H9 (cell line): Measurements from ENCODE around the gene CCDC63. TPM values are rescaled to one million over a fixed set of nuclear protein-coding genes. Genes with fewer than 3 reads are reported as not detected.

Experiments
- DNase-seq: peaks from one replicate; pipeline ENCODE4 v3.0.0-alpha.2; 2017
- H2AFZ ChIP-seq: one replicate; pipeline ENCODE4 v1.6.1; 2013; ENCODE audit warnings: mild to moderate bottlenecking, low read length, control low read depth, moderate library complexity
- H2AK5ac ChIP-seq: 2 replicates; pipeline ENCODE4 v1.6.1; 2013; ENCODE audit warnings: low read length, control low read depth, mixed read lengths; ENCODE audit not compliant: insufficient read length
- H2BK120ac ChIP-seq: one replicate; pipeline ENCODE4 v1.6.1; 2013; ENCODE audit warnings: low read depth, mild to moderate bottlenecking, low read length, control low read depth, inconsistent platforms; ENCODE audit not compliant: poor library complexity, severe bottlenecking
- H2BK12ac ChIP-seq: 2 replicates; pipeline ENCODE4 v1.6.1; 2013; ENCODE audit warnings: low read length, control low read depth, mixed read lengths, low read depth; ENCODE audit not compliant: insufficient read length
- H2BK15ac ChIP-seq: 2 replicates; pipeline ENCODE4 v1.6.1; 2013; ENCODE audit warnings: low read depth, low read length, control low read depth
- H2BK20ac ChIP-seq: one replicate; pipeline ENCODE4 v1.6.1; 2013; ENCODE audit warnings: low read depth, mild to moderate bottlenecking, low read length, control low read depth, inconsistent platforms; ENCODE audit not compliant: poor library complexity, severe bottlenecking
- H2BK5ac ChIP-seq: 2 replicates; pipeline ENCODE4 v1.6.1; 2013; ENCODE audit warnings: low read length, control low read depth, mixed read lengths; ENCODE audit not compliant: insufficient read length
- H3K14ac ChIP-seq: 2 replicates; pipeline ENCODE4 v1.6.1; 2013; ENCODE audit warnings: low read length, control low read depth; ENCODE audit not compliant: insufficient read depth
- H3K18ac ChIP-seq: 2 replicates; pipeline ENCODE4 v1.6.1; 2013; ENCODE audit warnings: low read depth, mild to moderate bottlenecking, mixed read lengths, low read length, control low read depth; ENCODE audit not compliant: insufficient read length
- H3K23ac ChIP-seq: 2 replicates; pipeline ENCODE4 v1.6.1; 2013; ENCODE audit warnings: low read length, control low read depth, mixed read lengths, low read depth; ENCODE audit not compliant: insufficient read length
- H3K23me2 ChIP-seq: 2 replicates; pipeline ENCODE4 v1.6.1; 2013; ENCODE audit warnings: low read depth, mild to moderate bottlenecking, mixed read lengths, low read length, control low read depth; ENCODE audit not compliant: insufficient read length, poor library complexity, severe bottlenecking
- H3K27ac ChIP-seq: 2 replicates; pipeline ENCODE4 v1.5.1; 2013; ENCODE audit warnings: low read length, control low read depth, mixed read lengths, low read depth; ENCODE audit not compliant: insufficient read length
- H3K27me3 ChIP-seq: 2 replicates; pipeline ENCODE4 v1.6.1; 2013; ENCODE audit warnings: low read length, control low read depth, inconsistent platforms; ENCODE audit not compliant: insufficient read depth
- H3K4ac ChIP-seq: 2 replicates; pipeline ENCODE4 v1.6.1; 2013; ENCODE audit warnings: low read depth, mild to moderate bottlenecking, control low read depth, inconsistent platforms, low read length, moderate library complexity
- H3K4me1 ChIP-seq: 2 replicates; pipeline ENCODE4 v1.6.1; 2013; ENCODE audit warnings: low read length, control low read depth, inconsistent platforms; ENCODE audit not compliant: insufficient read depth
- H3K4me2 ChIP-seq: 2 replicates; pipeline ENCODE4 v1.6.1; 2013; ENCODE audit warnings: low read length, control low read depth, mixed read lengths; ENCODE audit not compliant: insufficient read length, insufficient read depth
- H3K56ac ChIP-seq: 2 replicates; pipeline ENCODE4 v1.6.1; 2013; ENCODE audit warnings: low read depth, mild to moderate bottlenecking, mixed read lengths, low read length, control low read depth; ENCODE audit not compliant: insufficient read length
- H3K79me1 ChIP-seq: 2 replicates; pipeline ENCODE4 v1.6.1; 2013; ENCODE audit warnings: low read depth, mild to moderate bottlenecking, moderate library complexity, low read length, control low read depth, inconsistent platforms; ENCODE audit not compliant: insufficient read depth, poor library complexity, severe bottlenecking
- H3K79me2 ChIP-seq: 2 replicates; pipeline ENCODE4 v1.6.1; 2013; ENCODE audit warnings: low read length, control low read depth, inconsistent platforms; ENCODE audit not compliant: insufficient read depth
- H3K9ac ChIP-seq: 2 replicates; pipeline ENCODE4 v1.6.1; 2013; ENCODE audit warnings: low read length, control low read depth, mixed read lengths; ENCODE audit not compliant: insufficient read length; ENCODE audit errors: extremely low read depth
- H3K9me3 ChIP-seq: one replicate; pipeline ENCODE4 v1.6.1; 2013; ENCODE audit warnings: low read depth, low read length, inconsistent platforms; ENCODE audit not compliant: control insufficient read depth
- H3T11ph ChIP-seq: one replicate; pipeline ENCODE4 v1.6.1; 2013; ENCODE audit warnings: mild to moderate bottlenecking, low read length, control low read depth, inconsistent platforms
- H4K20me1 ChIP-seq: one replicate; pipeline ENCODE4 v1.6.1; 2013; ENCODE audit not compliant: control insufficient read depth, insufficient read length, insufficient read depth
- H4K5ac ChIP-seq: 2 replicates; pipeline ENCODE4 v1.6.1; 2013; ENCODE audit warnings: low read depth, mild to moderate bottlenecking, mixed read lengths, low read length, control low read depth; ENCODE audit not compliant: insufficient read length
- H4K8ac ChIP-seq: replicated peaks from 2 replicates; pipeline ENCODE4 v1.6.1; 2013; ENCODE audit warnings: low read length, control low read depth, mixed read lengths, low read depth; ENCODE audit not compliant: insufficient read length
- H4K91ac ChIP-seq: 2 replicates; pipeline ENCODE4 v1.6.1; 2013; ENCODE audit warnings: low read depth, mild to moderate bottlenecking, moderate library complexity, mixed read lengths, low read length, control low read depth; ENCODE audit not compliant: insufficient read length
- H3K27ac Mint-ChIP-seq, 3 experiments: 2 replicates in 2 of 3; 3 replicates in 1 of 3; pipeline ENCODE4 v1.8.0; 2020 to 2021; ENCODE audit warnings: mixed read lengths in 3 of 3, mild to moderate bottlenecking in 1 of 3, moderate library complexity in 1 of 3
- H3K27me3 Mint-ChIP-seq: 2 replicates; pipeline ENCODE4 v1.8.0; 2021; ENCODE audit warnings: low read depth, mild to moderate bottlenecking, moderate library complexity, mixed read lengths
- H3K36me3 Mint-ChIP-seq, 3 experiments: 2 replicates in 2 of 3; 3 replicates in 1 of 3; pipeline ENCODE4 v1.8.0; 2020 to 2021; ENCODE audit warnings: low read depth in 3 of 3, mixed read lengths in 3 of 3; ENCODE audit not compliant: insufficient read depth in 1 of 3
- H3K4me1 Mint-ChIP-seq, 2 experiments: 2 replicates each; pipeline ENCODE4 v1.8.0; 2020; ENCODE audit warnings: mixed read lengths in 2 of 2
- H3K4me3 Mint-ChIP-seq, 2 experiments: 2 replicates in 1 of 2; 3 replicates in 1 of 2; pipeline ENCODE4 v1.8.0; 2020 to 2021; ENCODE audit warnings: mild to moderate bottlenecking in 2 of 2, mixed read lengths in 2 of 2, moderate library complexity in 1 of 2
- H3K9me3 Mint-ChIP-seq, 2 experiments: 2 replicates in 1 of 2; 3 replicates in 1 of 2; pipeline ENCODE4 v1.8.0; 2020; ENCODE audit warnings: mild to moderate bottlenecking in 2 of 2, mixed read lengths in 2 of 2, moderate library complexity in 1 of 2
- WGBS: extraction: QIAGEN DNeasy Blood & Tissue Kit; methylation state at CpG from one replicate; pipeline ENCODE4 v1.1.7; 2013; ENCODE audit warnings: missing lambda C conversion rate, low lambda C conversion rate, mixed read lengths; ENCODE audit not compliant: insufficient read length; ENCODE audit errors: extremely low coverage; 5-methylcytosine and 5-hydroxymethylcytosine counted together
- total RNA-seq: library from RNA; stranded (reverse); gene quantifications from 2 replicates; pipeline ENCODE4 v1.2.1, GENCODE V29; 2021
- TF ChIP-seq, protein P1 (sequence below): fragments of 200-600 bp; sonication (generic); conservative IDR thresholded peaks from 3 replicates; pipeline ENCODE4 v1.8.0; 2021; ENCODE audit warnings: antibody characterized with exemption, mild to moderate bottlenecking

The CCDC63 gene
- total RNA-seq, 1 experiment from 2014 or later = 0.77 TPM

GRCh38 chr12:110919720-110920119, 72.9 kb downstream of the CCDC63 start:
- Histone ChIP-seq H2BK12ac (no peak overlapping the region), H3K79me1 (no peaks in the 10 kb centered on the region), H3K27ac (no peak overlapping the region), H2BK5ac (no peak overlapping the region), H4K5ac (no peak overlapping the region), H2BK20ac (no peak overlapping the region), H4K91ac (no peak overlapping the region), H2BK15ac (no peak overlapping the region), H3K4me1 (peaks cover 3% of the 10 kb centered on the region; the same call in 1 of the 2 replicates), H4K20me1 (no peaks in the 10 kb centered on the region), H3K23ac (no peak overlapping the region), H3K9me3 (no peaks in the 10 kb centered on the region), H2AFZ (no peak overlapping the region), H3T11ph (no peak overlapping the region), H3K4me2 (no peak overlapping the region), H2AK5ac (no peak overlapping the region), H3K27me3 (no peaks in the 10 kb centered on the region), H3K23me2 (no peaks in the 10 kb centered on the region), H3K14ac (no peak overlapping the region), H2BK120ac (no peak overlapping the region), H4K8ac (no peak overlapping the region), H3K9ac (no peak overlapping the region), H3K79me2 (no peaks in the 10 kb centered on the region), H3K56ac (no peak overlapping the region), H3K4ac (no peak overlapping the region), H3K18ac (no peak overlapping the region)
- TF ChIP-seq, protein P1, sequence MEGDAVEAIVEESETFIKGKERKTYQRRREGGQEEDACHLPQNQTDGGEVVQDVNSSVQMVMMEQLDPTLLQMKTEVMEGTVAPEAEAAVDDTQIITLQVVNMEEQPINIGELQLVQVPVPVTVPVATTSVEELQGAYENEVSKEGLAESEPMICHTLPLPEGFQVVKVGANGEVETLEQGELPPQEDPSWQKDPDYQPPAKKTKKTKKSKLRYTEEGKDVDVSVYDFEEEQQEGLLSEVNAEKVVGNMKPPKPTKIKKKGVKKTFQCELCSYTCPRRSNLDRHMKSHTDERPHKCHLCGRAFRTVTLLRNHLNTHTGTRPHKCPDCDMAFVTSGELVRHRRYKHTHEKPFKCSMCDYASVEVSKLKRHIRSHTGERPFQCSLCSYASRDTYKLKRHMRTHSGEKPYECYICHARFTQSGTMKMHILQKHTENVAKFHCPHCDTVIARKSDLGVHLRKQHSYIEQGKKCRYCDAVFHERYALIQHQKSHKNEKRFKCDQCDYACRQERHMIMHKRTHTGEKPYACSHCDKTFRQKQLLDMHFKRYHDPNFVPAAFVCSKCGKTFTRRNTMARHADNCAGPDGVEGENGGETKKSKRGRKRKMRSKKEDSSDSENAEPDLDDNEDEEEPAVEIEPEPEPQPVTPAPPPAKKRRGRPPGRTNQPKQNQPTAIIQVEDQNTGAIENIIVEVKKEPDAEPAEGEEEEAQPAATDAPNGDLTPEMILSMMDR = no peak
- Mint-ChIP-seq H3K27me3 (no peaks in the 10 kb centered on the region; the same call in 1 of the 2 replicates), H3K36me3 (0 out of 7 replicates have a peak, but pooled peaks cover 0 to 4% (median 0%) of the 10 kb centered on the region in 3 experiments), H3K9me3 (no peaks in the 10 kb centered on the region; a peak in 2 of 5 replicates), H3K27ac (no peak overlapping the region), H3K4me1 (peaks cover 51 to 56% of the 10 kb centered on the region in 2 experiments), H3K4me3 (no peak overlapping the region)
- no CpG with 5 or more reads among the region's 5 CpGs for WGBS
- no peak for DNase-seq
